Kidney (tissue), 14 donors: ENCODE measurements around the gene GBX2. TPM values are rescaled to one million over a fixed set of nuclear protein-coding genes. Genes with fewer than 3 reads are reported as not detected.
A peak's percentile ranks its signal among the peaks of the same experiment; 100 is the strongest.

Experiments
- DNase-seq, 5 donors: peaks; one replicate each; pipeline ENCODE4 v3.0.0-alpha.2; 2013 to 2020
- FAIRE-seq: peaks from 2 replicates; lab custom pipeline; 2012; peaks lifted over from hg19 to GRCh38; lab: Jason Lieb, UNC
- H3K27ac ChIP-seq, 2 donors: one replicate each; pipeline ENCODE4 v1.7.0; 2013; ENCODE audit warnings: low read depth in 2 of 2, low read length in 2 of 2, inconsistent platforms in 1 of 2
- H3K27me3 ChIP-seq: one replicate; pipeline ENCODE4 v1.7.1; 2013; ENCODE audit warnings: low read length, inconsistent platforms; ENCODE audit not compliant: control insufficient read depth, insufficient read depth
- H3K36me3 ChIP-seq, 3 donors: one replicate each; pipeline versions ENCODE4 v1.7.0 to v1.7.1; 2013; ENCODE audit warnings: low read length in 3 of 3, control low read depth in 1 of 3, inconsistent platforms in 1 of 3; ENCODE audit not compliant: insufficient read depth in 3 of 3, control insufficient read depth in 2 of 3
- H3K4me1 ChIP-seq, 3 donors: one replicate each; pipeline versions ENCODE4 v1.7.0 to v1.7.1; 2013; ENCODE audit warnings: low read length in 3 of 3, inconsistent platforms in 1 of 3, low read depth in 1 of 3; ENCODE audit not compliant: control insufficient read depth in 2 of 3, insufficient read depth in 2 of 3
- H3K4me3 ChIP-seq, 3 donors: one replicate each; pipeline versions ENCODE4 v1.7.0 to v1.8.1; 2013; ENCODE audit warnings: low read length in 3 of 3, control low read depth in 1 of 3, inconsistent platforms in 1 of 3
- H3K9ac ChIP-seq, 3 donors: one replicate each; pipeline versions ENCODE4 v1.7.0 to v1.7.1; 2013; ENCODE audit warnings: low read length in 3 of 3, control low read depth in 1 of 3, inconsistent platforms in 1 of 3
- H3K9me3 ChIP-seq, 3 donors: one replicate each; pipeline versions ENCODE4 v1.7.0 to v1.7.1; 2013; ENCODE audit warnings: low read length in 3 of 3, control low read depth in 1 of 3, inconsistent platforms in 1 of 3; ENCODE audit not compliant: control insufficient read depth in 2 of 3, insufficient read depth in 1 of 3
- CTCF ChIP-seq: IDR thresholded peaks from 3 replicates; pipeline ENCODE4 v1.5.1; 2012; ENCODE audit warnings: mild to moderate bottlenecking, moderate library complexity, borderline replicate concordance; ENCODE audit not compliant: insufficient read depth; ENCODE audit errors: extremely low read depth
- intact Hi-C: fragments of 100-400 bp; cut with DNase I; formaldehyde crosslinking; loops from one replicate; pipeline ENCODE4 v1.11.1; 2022
- polyA plus RNA-seq: library from polyadenylated mRNA; stranded (reverse); fragments of 350-450 nt; fragmentation: Illumina TruSeq; extraction: RNeasy Lipid Tissue Mini Kit (QIAGEN cat#74804); gene quantifications from one replicate; pipeline ENCODE4 v1.2.3, GENCODE V29; 2014; ENCODE audit warnings: low read depth, low replicate concordance; ENCODE audit not compliant: insufficient read depth
- total RNA-seq: library from RNA; stranded (reverse); fragmentation: NEBNext Ultra II Directional; extraction: Animal tissue kit (Norgen Biotek cat#: 25700); gene quantifications from one replicate; pipeline ENCODE4 v1.2.1, GENCODE V29; 2021
- donor health status: control.
- donor health status: control.
- donor health status: control.
- donor health status: control.
- donor health status: control.
- donor health status: DM: yes; HTN: yes; CAD: no.
- donor health status: Normal renal cell carcinoma (clear cell type).

Gene GBX2
- total and polyA plus RNA-seq, 2 donors from 2014 or later = not detected

- H3K4me1 ChIP-seq = peaks cover 0 to 5% (median 0%) of the 10 kb centered on the region in 3 donors
- TF ChIP-seq CTCF = no peak
- no peaks in the 10 kb centered on the region for H3K36me3 ChIP-seq
- intact Hi-C loops = no loop called here
- DNase-seq = peak in 1 of 5 donors; percentile 52
- no peak overlapping the region for H3K9ac ChIP-seq
- no peak for FAIRE-seq
- peaks cover 59% of the 10 kb centered on the region for H3K27me3 ChIP-seq
- H3K27ac ChIP-seq = no peak overlapping the region
- H3K9me3 ChIP-seq = no peaks in the 10 kb centered on the region
- H3K4me3 ChIP-seq = no peak overlapping the region
These were observed 3.6 kb upstream of the GBX2 start for GRCh38 chr2:236171680-236172254.

DNA sequence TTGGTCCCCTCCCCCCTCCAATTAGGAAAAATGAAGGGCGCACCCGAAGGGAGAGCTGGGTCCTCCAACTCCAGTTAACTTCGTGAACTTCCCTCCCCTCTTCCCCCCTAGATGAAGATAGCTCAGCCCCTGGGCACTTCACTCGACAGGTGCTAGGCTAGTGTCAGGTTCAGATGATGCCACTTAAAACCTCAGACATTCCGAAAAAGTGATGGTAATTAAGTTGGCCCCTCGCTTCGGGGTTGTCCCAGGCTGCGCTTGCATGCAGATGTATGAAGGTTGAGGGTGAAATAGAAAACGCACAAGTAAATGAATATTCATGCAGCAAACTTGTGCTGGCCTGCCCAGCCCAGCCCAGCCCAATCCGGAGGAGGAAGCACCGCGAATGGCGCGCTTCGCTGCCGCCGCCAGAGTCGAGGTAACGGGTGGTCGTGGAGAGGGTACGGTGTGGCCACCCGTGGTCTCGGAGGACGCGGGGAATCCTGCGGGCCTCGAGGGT, 3.0 kb upstream of the GBX2 start:
- no peak overlapping the region for H3K27ac ChIP-seq
- no peaks in the 10 kb centered on the region for H3K9me3 ChIP-seq
- H3K4me3 ChIP-seq = no peak overlapping the region
- TF ChIP-seq CTCF = no peak
- intact Hi-C loops = no loop called here
- FAIRE-seq = no peak
- H3K36me3 ChIP-seq = no peaks in the 10 kb centered on the region
- peak in 1 of 5 donors; percentile 49 for DNase-seq
- H3K9ac ChIP-seq = no peak overlapping the region
- peaks cover 0 to 9% (median 0%) of the 10 kb centered on the region in 3 donors for H3K4me1 ChIP-seq
- H3K27me3 ChIP-seq = peaks cover 58% of the 10 kb centered on the region

DNA sequence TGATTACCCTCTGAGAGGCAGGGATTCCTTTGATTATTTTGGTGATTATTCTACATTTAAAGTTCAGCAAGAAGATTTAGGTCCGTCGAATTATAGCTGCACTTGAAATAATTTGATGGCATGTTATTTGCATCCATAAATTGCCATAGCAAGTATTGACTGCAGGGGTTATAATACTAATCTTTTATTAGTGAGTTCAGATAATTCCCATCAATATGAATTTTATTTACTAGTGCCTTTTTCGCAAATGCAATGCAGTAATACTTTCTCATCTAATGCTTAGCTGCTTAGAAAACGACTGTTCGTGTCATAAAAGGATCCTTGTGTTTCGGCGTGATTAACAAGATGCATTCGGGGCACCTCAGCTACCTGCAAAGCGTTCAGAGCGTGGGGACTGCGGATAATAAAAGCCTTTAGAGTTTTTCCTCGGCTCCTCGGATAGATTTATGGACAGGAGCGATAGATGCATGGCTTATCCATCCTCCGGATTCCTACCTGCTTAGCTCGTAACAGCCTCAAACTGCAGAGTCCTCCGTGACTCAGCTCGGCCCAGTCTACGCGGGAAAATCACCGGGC, 2.5 kb upstream of the GBX2 start:
- no peak for TF ChIP-seq CTCF
- FAIRE-seq = no peak

More for the DNA sequence above, 2.5 kb upstream of the GBX2 start:
- intact Hi-C loops = no loop called here
- DNase-seq = peak in 1 of 5 donors; percentile 32
- H3K9ac ChIP-seq = no peak overlapping the region
- no peak overlapping the region for H3K27ac ChIP-seq
- H3K4me3 ChIP-seq = no peak overlapping the region
- H3K27me3 ChIP-seq = peaks cover 63% of the 10 kb centered on the region
- no peaks in the 10 kb centered on the region for H3K36me3 ChIP-seq
- peaks cover 0 to 9% (median 0%) of the 10 kb centered on the region in 3 donors for H3K4me1 ChIP-seq
- no peaks in the 10 kb centered on the region for H3K9me3 ChIP-seq
